HG03565 (cell line): ENCODE measurements around the gene TXLNA.
A peak's percentile ranks its signal among the peaks of the same experiment; 100 is the strongest.

Experiments
- ATAC-seq: cut with Tn5 transposase; IDR thresholded peaks from one replicate; pipeline ENCODE4 v1.9.1; 2021; ENCODE audit warnings: mild to moderate bottlenecking, moderate library complexity; ENCODE audit not compliant: unreplicated experiment

Gene TXLNA

GRCh38 chr1:32182060-32182459 lies 2.6 kb downstream of the TXLNA start:
- no peak for ATAC-seq

DNA sequence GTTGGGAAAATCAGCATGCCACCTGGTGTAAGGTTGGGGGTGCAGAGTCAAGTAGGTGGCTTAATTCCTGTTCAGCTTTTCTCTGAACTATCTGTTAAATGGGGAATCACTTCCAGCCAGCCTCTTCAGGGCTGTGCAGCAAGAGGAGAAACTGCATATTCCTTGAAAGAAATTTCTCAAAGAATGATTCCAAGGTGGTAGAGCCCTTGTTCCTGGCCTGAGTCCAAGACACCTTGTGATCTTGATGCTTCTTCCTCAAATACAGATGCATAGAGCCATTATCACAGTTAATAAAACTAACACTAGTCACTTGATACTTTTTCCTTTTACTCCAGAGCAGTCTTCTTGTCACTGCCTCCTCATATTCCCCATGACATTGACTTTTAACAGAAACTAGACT lies 5.2 kb downstream of the TXLNA start:
- no peak for ATAC-seq

GRCh38 chr1:32186077-32186476 lies 6.6 kb downstream of the TXLNA start:
- ATAC-seq = no peak

DNA sequence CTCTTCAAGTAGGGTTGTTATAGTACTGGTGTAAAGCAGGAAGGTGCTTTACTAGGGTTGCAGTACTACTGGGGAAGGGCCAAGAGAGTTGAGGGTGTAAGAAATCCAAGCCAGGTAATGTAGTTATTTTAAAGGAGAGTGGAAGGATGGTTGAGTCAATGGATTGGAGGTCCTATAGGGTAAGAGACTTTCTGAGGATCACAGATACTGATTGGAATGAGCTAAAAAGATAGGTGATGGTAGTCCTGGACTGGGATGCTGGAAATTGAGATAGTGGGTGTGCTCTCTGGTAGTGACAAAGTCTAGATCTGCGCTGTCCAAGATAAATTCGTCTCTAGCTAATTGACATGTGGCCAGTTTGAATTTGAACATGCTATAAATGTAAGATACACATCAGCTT lies 7.0 kb downstream of the TXLNA start:
- no peak for ATAC-seq

- ATAC-seq = no peak
These were observed 8.4 kb downstream of the TXLNA start for GRCh38 chr1:32187850-32188249.

- no peak for ATAC-seq
These were observed 12.9 kb downstream of the TXLNA start for GRCh38 chr1:32192220-32192948.

GRCh38 chr1:32194984-32195383 lies 15.5 kb downstream of the TXLNA start:
- ATAC-seq = no peak

DNA sequence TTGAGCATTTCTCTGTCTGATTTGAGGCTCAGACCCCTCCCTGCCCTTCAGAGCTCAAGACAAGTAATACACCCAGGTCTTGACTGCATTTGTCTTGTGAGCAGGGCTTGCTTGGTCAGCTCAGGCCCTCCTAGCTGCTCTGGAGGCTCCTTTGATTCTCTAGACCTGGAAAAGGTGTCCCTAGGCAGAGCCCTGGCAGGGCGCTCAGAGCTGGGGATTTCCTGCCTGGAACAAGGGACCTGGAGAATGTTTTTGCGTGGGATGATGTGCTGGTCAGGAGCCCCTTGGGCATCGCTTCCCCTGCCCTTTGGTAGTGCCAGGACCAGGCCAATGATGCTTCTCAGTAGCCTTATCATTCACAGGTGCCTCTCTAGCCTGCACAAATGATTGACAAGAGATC lies 16.1 kb downstream of the TXLNA start:
- ATAC-seq = no peak

GRCh38 chr1:32195972-32196823 lies 16.7 kb downstream of the TXLNA start:
- ATAC-seq = no peak

- no peak for ATAC-seq
These were observed 17.6 kb downstream of the TXLNA start for GRCh38 chr1:32197074-32197473.

- no peak for ATAC-seq
These were observed 18.4 kb downstream of the TXLNA start for GRCh38 chr1:32197837-32198236.

DNA sequence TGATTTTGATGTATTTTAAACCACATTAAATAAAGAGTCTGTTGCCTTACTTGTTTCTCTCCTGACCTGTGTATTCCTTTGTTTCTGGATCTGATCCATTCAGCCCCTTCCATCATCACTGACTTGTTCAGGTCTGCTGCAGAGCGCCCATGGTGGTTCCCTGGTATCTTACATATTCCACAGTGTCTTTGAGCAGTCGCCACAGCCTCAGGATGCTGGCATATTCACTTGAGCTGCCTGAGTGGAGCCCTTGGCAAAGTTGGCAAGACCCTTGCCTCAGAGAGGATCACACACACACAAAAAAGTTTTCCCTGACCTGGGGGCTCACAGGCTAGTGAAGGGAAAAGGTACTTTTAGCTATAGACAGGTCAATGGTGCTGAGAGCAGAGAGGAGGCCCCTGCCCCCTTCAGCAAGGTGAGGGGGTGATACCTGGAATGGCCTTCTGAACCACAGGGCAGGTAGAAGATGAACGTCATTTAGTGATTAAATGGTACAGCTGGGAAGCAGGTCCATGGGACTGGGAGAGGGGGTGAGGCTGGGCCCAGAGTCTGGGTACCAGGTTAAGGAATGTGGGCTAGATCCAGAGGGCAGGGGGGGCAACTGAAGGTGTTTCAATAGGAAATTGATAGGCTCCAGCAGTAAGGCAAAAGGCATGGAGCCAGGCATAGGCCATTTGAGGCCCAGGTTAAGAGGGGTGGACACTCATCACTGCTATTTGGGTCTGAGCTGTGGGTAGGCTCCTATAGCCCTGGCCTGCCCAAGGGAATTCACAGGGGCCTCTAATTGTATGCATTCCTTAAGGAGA lies 19.0 kb downstream of the TXLNA start:
- no peak for ATAC-seq

DNA sequence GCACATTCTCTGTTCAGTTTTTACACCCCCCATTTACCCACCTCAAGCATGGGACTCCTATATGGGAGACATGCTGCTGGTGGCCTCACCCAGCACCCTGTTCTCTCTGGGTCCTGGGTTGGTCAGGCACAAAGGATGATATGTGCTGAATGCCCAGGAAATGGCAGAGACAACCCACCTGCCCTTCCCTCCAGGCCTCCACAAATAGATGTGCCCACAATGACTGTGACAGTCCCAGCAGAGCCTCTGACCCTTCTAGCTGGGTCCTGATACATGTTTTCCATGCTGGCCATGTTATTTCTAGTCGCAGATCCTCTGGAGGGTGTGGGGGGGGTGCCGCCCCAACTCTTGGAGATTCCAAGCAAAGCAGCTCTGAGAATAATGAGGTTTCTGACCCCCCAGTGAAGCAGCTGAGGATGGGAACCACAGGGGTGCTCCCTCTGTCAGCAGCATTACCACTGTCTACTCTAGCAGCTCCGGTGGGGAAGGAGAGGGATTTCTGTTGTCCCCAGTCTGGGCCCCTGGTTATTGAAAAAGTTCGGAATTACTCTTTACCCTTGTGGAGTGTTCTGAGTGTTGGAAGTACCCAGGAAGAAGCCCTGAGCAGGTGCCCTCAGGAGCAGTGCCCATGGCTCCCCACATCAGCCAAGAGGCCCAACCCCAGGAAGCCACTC lies 19.7 kb downstream of the TXLNA start:
- no peak for ATAC-seq

GRCh38 chr1:32199717-32200072 lies 20.2 kb downstream of the TXLNA start:
- ATAC-seq = no peak

DNA sequence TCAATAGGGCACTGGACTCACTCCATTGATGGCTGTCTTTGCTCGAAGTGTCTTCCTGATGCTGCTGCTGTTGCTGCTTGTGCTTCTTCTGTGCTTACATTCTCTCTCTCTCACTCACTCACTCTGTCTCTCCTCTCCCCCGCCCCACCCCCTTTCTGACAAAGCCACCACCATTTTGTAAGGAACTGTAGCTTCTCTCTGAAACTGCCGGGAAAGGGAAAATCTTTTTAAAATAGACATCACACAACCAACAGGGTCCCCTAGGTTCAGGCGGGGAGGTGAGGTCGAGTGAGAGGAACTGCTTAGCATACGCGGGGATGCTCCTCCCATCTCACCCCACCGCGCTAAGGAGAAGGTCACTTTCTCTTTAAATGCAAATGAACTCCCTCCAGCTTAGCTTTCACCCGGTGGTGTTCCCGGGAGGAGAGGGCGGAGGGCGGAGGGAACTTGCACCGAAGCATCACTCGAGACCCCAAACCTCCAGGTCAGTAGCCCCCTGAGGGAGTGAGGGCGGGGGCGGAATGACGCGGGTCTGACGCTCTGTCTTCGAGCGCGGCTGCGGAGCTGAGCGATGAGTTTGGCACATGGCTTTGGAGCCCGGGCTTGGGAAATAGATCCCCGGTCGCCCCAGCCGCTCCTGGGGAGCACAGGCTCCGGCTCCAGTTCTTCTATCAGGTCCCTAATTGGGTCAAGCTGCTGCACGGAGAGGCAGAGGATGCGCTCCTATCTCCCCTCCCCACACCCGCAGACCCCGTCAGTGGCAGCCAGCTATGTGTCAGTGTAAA lies 20.9 kb downstream of the TXLNA start, which contains the start of gene CCDC28B:
CCDC28B (plus strand) TSS at position 370 of the 785 bp plus-strand sequence. CDS start 1,341 bp downstream, outside the sequence.
- ATAC-seq = no peak

GRCh38 chr1:32201011-32201855 lies 21.8 kb downstream of the TXLNA start:
- ATAC-seq = no peak

- no peak for ATAC-seq
These were observed 25.5 kb downstream of the TXLNA start for GRCh38 chr1:32204943-32205361.

DNA sequence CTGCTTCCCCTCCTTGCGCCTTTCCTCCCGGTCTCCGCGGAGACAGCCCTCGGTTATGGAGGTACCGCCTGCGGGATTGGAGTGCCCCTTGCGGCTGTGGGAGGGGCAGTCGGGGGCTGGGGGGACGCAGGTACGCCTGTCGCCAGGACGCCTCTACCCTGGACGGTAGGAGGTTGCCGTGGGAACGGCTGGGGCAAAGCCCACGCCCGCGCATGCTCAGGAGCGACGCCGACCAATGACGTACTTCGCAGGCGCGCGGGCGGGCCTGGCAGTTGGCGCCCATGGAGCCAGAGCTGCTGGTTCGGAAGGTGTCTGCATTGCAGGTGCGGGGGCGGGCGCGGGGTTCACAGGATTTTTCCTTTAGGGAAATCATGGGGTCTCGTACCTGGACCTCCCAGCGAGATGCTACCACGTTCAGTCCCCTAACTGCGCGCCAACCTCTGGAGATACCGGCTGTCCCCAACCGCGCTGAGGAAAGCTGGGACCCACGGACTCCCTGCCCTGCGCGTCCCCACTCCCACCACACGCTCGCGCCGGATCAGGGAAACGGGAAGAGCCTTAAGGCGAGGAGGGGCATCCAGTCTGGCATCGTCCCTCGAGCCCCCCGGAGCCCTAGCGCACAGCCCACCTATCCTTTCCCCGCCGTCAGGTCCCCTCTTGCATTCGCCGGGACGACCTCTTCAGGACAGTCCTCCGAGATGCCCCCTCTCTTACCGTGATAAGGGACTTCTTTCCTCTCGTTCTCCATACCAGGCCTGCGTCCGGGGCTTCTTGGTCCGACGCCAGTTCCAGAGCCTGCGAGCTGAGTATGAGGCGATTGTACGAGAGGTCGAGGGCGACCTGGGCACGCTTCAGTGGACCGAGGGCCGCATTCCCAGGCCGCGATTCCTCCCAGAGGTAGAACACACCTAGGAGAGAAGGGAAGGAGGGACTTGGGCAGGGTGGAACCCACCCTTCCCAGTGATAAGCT lies 26.2 kb downstream of the TXLNA start, which contains the start of gene IQCC:
IQCC (plus strand) TSS at position 271 of the 970 bp plus-strand sequence; CDS start at position 282, 11 bp downstream.
- peak; percentile 60 for ATAC-seq
